Measurements from ENCODE around the gene AK8.

DNA sequence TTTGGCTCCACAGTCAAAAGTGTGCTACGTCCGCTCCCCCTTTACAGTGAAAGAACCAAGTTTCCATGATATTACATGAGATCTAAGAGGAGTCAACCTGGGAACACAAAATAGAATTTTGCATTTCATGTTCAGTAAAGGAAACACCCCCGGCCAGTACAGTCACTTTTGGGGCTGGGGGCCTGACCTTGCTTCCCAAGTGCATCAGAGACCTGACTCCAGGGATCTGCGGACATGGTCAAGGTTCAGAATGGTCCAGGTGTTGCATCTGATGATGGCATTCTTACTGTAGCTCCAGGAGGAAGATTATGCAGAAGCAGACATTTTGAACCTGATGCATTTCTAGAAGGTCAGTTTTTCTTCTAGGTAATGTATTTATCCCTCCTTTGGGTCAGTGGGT, 39.8 kb downstream of the AK8 start:
- TF ChIP-seq POLR2AphosphoS5 (IDR thresholded peaks at IDR 0.05; ENCODE audit: low read depth), result no peak
- no peak for TF ChIP-seq CTCF (conservative IDR thresholded peaks at IDR 0.05; ENCODE audit: low read depth in 2 of 2)
- no peak for TF ChIP-seq EZH2 (IDR thresholded peaks at IDR 0.05; ENCODE audit: low read depth, unreplicated experiment)
- TF ChIP-seq JUNB (IDR thresholded peaks at IDR 0.05; ENCODE audit: unreplicated experiment), result no peak
- TF ChIP-seq ETS1 (IDR thresholded peaks at IDR 0.05), result no peak
- no peak for TF ChIP-seq CREB1 (CRISPR knock-in tag; IDR thresholded peaks at IDR 0.05; ENCODE audit: low read depth)
- no peak for TF ChIP-seq EZH2phosphoT487 (IDR thresholded peaks at IDR 0.05; ENCODE audit: unreplicated experiment)
- no peak for TF ChIP-seq STAT1 (IDR thresholded peaks at IDR 0.05; ENCODE audit: unreplicated experiment)
- TF ChIP-seq NANOG (IDR thresholded peaks at IDR 0.05; ENCODE audit: borderline replicate concordance), result no peak

Data from GM23338 (cell line).